ENCODE results near the gene PACSIN1. TPM values are rescaled to one million over a fixed set of nuclear protein-coding genes. Genes with fewer than 3 reads are reported as not detected.
A peak's percentile ranks its signal among the peaks of the same experiment; 100 is the strongest.

The PACSIN1 gene
- total RNA-seq, 3 donors from 2014 or later: 0.29 to 0.33 TPM; not detected in 1

GRCh38 chr6:34553146-34553545 lies 87.3 kb downstream of the PACSIN1 start:
- no peaks in the 10 kb centered on the region for H3K4me1 ChIP-seq
- H3K27ac ChIP-seq: peak overlapping the region; percentile 71 to 86
- TF ChIP-seq CTCF (IDR thresholded peaks at IDR 0.05) (no peak), POLR2AphosphoS5 (IDR thresholded peaks at IDR 0.05) (no peak), POLR2A (IDR thresholded peaks at IDR 0.05) (no peak)
- intact Hi-C loops (cut with DNase I; ENCODE audit: low total_unique reads): no loop called here
- no peaks in the 10 kb centered on the region for H3K27me3 ChIP-seq
- no peaks in the 10 kb centered on the region for H3K36me3 ChIP-seq
- no peak for DNase-seq (ENCODE audit: low spot score in 2 of 2)
- peak overlapping the region in 2 of 3 donors; percentile 51 to 67 for H3K4me3 ChIP-seq
- H3K9me3 ChIP-seq: no peaks in the 10 kb centered on the region

GRCh38 chr6:34553750-34554149 lies 87.9 kb downstream of the PACSIN1 start:
- no peaks in the 10 kb centered on the region for H3K4me1 ChIP-seq
- DNase-seq (ENCODE audit: low spot score in 2 of 2): no peak
- H3K9me3 ChIP-seq: no peaks in the 10 kb centered on the region
- H3K27ac ChIP-seq: peak overlapping the region; percentile 71 to 86
- no peaks in the 10 kb centered on the region for H3K27me3 ChIP-seq
- H3K4me3 ChIP-seq: peak overlapping the region in 2 of 3 donors; percentile 51 to 67
- intact Hi-C loops (cut with DNase I; ENCODE audit: low total_unique reads): no loop called here
- no peaks in the 10 kb centered on the region for H3K36me3 ChIP-seq
- no peak for TF ChIP-seq CTCF (IDR thresholded peaks at IDR 0.05)
- TF ChIP-seq POLR2A (IDR thresholded peaks at IDR 0.05): no peak
- TF ChIP-seq POLR2AphosphoS5 (IDR thresholded peaks at IDR 0.05): no peak

DNA sequence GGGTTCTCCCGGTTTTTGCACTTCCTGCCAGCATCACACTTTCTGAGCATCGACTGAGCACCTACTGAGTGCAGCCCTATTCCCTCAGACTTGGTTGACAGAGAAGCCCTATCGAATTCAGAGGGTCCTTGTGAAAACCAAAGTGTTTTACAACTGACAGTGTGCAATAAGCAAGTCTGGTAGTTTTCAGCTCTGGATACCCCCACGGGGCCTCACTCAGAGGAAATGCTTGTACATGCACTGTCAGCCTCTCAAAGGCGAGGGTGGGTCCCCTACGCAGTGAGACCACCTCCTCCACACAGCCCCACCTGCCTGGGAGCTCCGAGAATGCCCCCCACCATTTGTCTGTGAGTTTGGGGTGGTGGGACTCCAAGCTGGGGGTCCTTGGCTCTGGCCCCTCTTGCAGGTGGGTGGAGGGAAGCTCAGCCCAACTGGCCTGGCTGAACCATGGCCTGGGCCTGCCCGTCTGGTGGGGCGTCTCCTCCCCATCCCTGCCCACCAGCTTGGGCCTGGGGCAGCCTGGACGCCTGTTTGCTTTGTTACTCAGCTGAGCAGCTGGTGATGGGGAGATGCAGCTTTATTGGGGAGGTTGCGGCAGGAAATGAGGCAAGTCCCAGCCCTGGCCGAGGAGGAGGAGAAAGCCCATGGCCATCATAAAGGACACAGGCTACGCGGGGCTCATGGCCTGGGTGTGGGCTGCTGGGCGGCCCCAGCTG lies 88.6 kb downstream of the PACSIN1 start:
- Histone ChIP-seq H3K9me3 (no peaks in the 10 kb centered on the region), H3K27ac (peak overlapping the region; percentile 25 to 86), H3K27me3 (no peaks in the 10 kb centered on the region), H3K36me3 (no peaks in the 10 kb centered on the region), H3K4me1 (no peaks in the 10 kb centered on the region), H3K4me3 (peak overlapping the region in 2 of 3 donors; percentile 51 to 67)
- TF ChIP-seq POLR2A (IDR thresholded peaks at IDR 0.05) (no peak), POLR2AphosphoS5 (IDR thresholded peaks at IDR 0.05) (no peak), CTCF (IDR thresholded peaks at IDR 0.05) (no peak)
- intact Hi-C loops (cut with DNase I; ENCODE audit: low total_unique reads): no loop called here
- no peak for DNase-seq (ENCODE audit: low spot score in 2 of 2)

DNA sequence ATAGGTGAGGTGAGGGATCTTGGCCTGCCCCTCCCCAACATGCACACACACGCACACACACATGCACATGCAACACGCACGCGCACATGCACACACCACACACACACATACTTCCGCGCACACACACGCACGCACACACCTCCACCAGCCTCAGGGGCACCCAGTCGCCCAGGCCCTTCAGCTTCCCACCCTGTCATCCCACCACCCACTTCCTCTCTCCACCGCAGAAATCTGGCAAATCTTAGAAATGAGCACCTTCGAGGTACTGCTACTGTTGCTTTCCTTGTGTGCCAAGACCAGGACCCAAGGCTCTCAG lies 89.1 kb downstream of the PACSIN1 start:
- TF ChIP-seq POLR2AphosphoS5 (IDR thresholded peaks at IDR 0.05) (no peak), CTCF (IDR thresholded peaks at IDR 0.05) (no peak), POLR2A (IDR thresholded peaks at IDR 0.05) (no peak)
- H3K4me3 ChIP-seq: peak overlapping the region in 2 of 3 donors; percentile 51 to 67
- H3K4me1 ChIP-seq: no peaks in the 10 kb centered on the region
- DNase-seq (ENCODE audit: low spot score in 2 of 2): no peak
- no peaks in the 10 kb centered on the region for H3K27me3 ChIP-seq
- H3K36me3 ChIP-seq: no peaks in the 10 kb centered on the region
- H3K9me3 ChIP-seq: no peaks in the 10 kb centered on the region
- intact Hi-C loops (cut with DNase I; ENCODE audit: low total_unique reads): no loop called here
- peak overlapping the region; percentile 78 to 86 for H3K27ac ChIP-seq

DNA sequence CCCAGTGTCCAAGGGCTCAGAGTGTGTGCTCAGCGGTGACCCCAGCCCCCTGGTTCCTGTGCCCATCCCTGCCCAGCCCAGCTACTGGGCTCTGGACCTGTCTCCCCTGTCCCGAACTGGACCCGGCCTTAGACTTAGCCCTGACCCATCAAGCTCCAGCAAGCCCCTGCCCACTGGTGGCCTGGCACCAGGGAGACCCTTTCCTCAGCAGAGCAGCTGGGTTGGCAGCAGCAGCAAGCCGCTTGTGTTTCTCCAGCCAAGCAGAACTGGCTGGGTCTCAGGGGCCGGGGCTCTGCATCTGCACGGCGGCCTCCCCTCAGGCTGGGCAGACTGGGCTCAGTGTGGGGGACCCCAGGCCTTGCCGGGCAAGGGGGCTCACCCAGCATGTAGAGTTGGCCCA lies 89.5 kb downstream of the PACSIN1 start:
- no peak for DNase-seq (ENCODE audit: low spot score in 2 of 2)
- H3K9me3 ChIP-seq: no peaks in the 10 kb centered on the region
- no peak for TF ChIP-seq POLR2AphosphoS5 (IDR thresholded peaks at IDR 0.05)
- no peak for TF ChIP-seq CTCF (IDR thresholded peaks at IDR 0.05)
- no peak for TF ChIP-seq POLR2A (IDR thresholded peaks at IDR 0.05)
- H3K36me3 ChIP-seq: no peaks in the 10 kb centered on the region
- no peaks in the 10 kb centered on the region for H3K4me1 ChIP-seq
- intact Hi-C loops (cut with DNase I; ENCODE audit: low total_unique reads): no loop called here
- H3K27me3 ChIP-seq: no peaks in the 10 kb centered on the region
- H3K27ac ChIP-seq: peak overlapping the region; percentile 78 to 86
- H3K4me3 ChIP-seq: peak overlapping the region in 2 of 3 donors; percentile 51 to 67

Measured in breast epithelium (tissue), 4 donors.